Measurements from ENCODE around the gene PANK2. TPM values are rescaled to one million over a fixed set of nuclear protein-coding genes. Genes with fewer than 3 reads are reported as not detected.
A peak's percentile ranks its signal among the peaks of the same experiment; 100 is the strongest.

Gene PANK2
- total RNA-seq, 4 donors from 2014 or later: 22.9 to 48.7 (median 38.2) TPM

- H3K4me3 ChIP-seq: peak overlapping the region; percentile 87 to 100 (median 96)
- intact Hi-C loops (cut with DNase I; ENCODE audit: low total_unique reads): no loop called here
- in situ Hi-C loops (cut with MboI; ENCODE audit: low pct_ligation_motif_present in 1 of 4, low pct_unique_long_range_greater_than_20kb in 1 of 4, low sequenced_read_pairs in 3 of 4): loop anchor here in 3 of 4 donors (10.0 to 25.0 kb wide), 2 partner anchors 125 to 198 kb away; partner anchors contain the start of gene RNF24 (in 1 of the 3)
- H3K27me3 ChIP-seq: no peaks in the 10 kb centered on the region
- no peaks in the 10 kb centered on the region for H3K36me3 ChIP-seq
- H3K4me1 ChIP-seq: peaks cover 19 to 56% (median 42%) of the 10 kb centered on the region in 4 donors
- 0% methylated on average over 9 to 48 of the region's 68 CpGs for WGBS, 2 donors (ENCODE audit: low coverage in 1 of 2)
- TF ChIP-seq POLR2A (IDR thresholded peaks at IDR 0.05): no peak
- no peak for TF ChIP-seq EP300 (IDR thresholded peaks at IDR 0.05; ENCODE audit: low read depth)
- TF ChIP-seq POLR2AphosphoS5 (IDR thresholded peaks at IDR 0.05): no peak
- TF ChIP-seq CTCF (IDR thresholded peaks at IDR 0.05): no peak
- peak overlapping the region; percentile 93 to 100 (median 98) for H3K27ac ChIP-seq
- H3K9me3 ChIP-seq: no peaks in the 10 kb centered on the region
- peak; percentile 50 for DNase-seq
Measured at GRCh38 chr20:3889489-3890397, 556 bp downstream of the PANK2 start.

GRCh38 chr20:3890398-3890751, 1.2 kb downstream of the PANK2 start:
- WGBS, 2 donors (ENCODE audit: low coverage in 1 of 2): 0 to 4% methylated on average over 3 of the region's 3 CpGs
- Histone ChIP-seq H3K4me3 (peak overlapping the region; percentile 87 to 100 (median 96)), H3K9me3 (no peaks in the 10 kb centered on the region), H3K4me1 (peaks cover 19 to 63% (median 47%) of the 10 kb centered on the region in 4 donors), H3K27ac (peak overlapping the region; percentile 93 to 100 (median 98)), H3K27me3 (no peaks in the 10 kb centered on the region), H3K36me3 (no peaks in the 10 kb centered on the region)
- no peak for DNase-seq
- intact Hi-C loops (cut with DNase I; ENCODE audit: low total_unique reads): no loop called here
- TF ChIP-seq CTCF (IDR thresholded peaks at IDR 0.05) (no peak), POLR2A (IDR thresholded peaks at IDR 0.05) (no peak), POLR2AphosphoS5 (IDR thresholded peaks at IDR 0.05) (no peak), EP300 (IDR thresholded peaks at IDR 0.05; ENCODE audit: low read depth) (no peak)
- in situ Hi-C loops (cut with MboI; ENCODE audit: low pct_ligation_motif_present in 1 of 4, low pct_unique_long_range_greater_than_20kb in 1 of 4, low sequenced_read_pairs in 3 of 4): loop anchor here in 2 of 4 donors (25.0 kb wide), 1 partner anchor 197 kb away; no protein-coding TSS in a partner anchor

- H3K9me3 ChIP-seq: no peaks in the 10 kb centered on the region
- in situ Hi-C loops (cut with MboI; ENCODE audit: low pct_ligation_motif_present in 1 of 4, low pct_unique_long_range_greater_than_20kb in 1 of 4, low sequenced_read_pairs in 3 of 4): loop anchor here in 2 of 4 donors (25.0 kb wide), 1 partner anchor 196 kb away; no protein-coding TSS in a partner anchor
- H3K4me1 ChIP-seq: peaks cover 20 to 72% (median 52%) of the 10 kb centered on the region in 4 donors
- WGBS, 2 donors (ENCODE audit: low coverage in 1 of 2): 48 to 51% methylated on average over 16 of the region's 16 CpGs
- DNase-seq: no peak
- intact Hi-C loops (cut with DNase I; ENCODE audit: low total_unique reads): no loop called here
- H3K27ac ChIP-seq: peak overlapping the region; percentile 93 to 100 (median 98)
- H3K4me3 ChIP-seq: peak overlapping the region in 2 of 4 donors; percentile 95 to 98
- no peaks in the 10 kb centered on the region for H3K27me3 ChIP-seq
- H3K36me3 ChIP-seq: no peaks in the 10 kb centered on the region
- TF ChIP-seq POLR2A (IDR thresholded peaks at IDR 0.05): no peak
- TF ChIP-seq EP300 (IDR thresholded peaks at IDR 0.05; ENCODE audit: low read depth): no peak
- no peak for TF ChIP-seq POLR2AphosphoS5 (IDR thresholded peaks at IDR 0.05)
- no peak for TF ChIP-seq CTCF (IDR thresholded peaks at IDR 0.05)
Measured at GRCh38 chr20:3890999-3891929, 2.1 kb downstream of the PANK2 start.

Measured in transverse colon (tissue), 4 donors.